Hematopoietic multipotent progenitor cell treated with erythropoietin and hydrocortisone succinate and interleukin-3 and kit ligand, for 15 days (in vitro differentiated cells): Measurements from ENCODE around the gene RNF4.
"Not testable (repeated sequence)": the region's sequence is repeated elsewhere in the genome, so short reads cannot be mapped to it uniquely, and the experiment has no call there.

ENCODE experiments used
- DNase-seq: peaks from one replicate; pipeline ENCODE4 v3.0.0-alpha.2; 2015; ENCODE audit warnings: low spot score

Gene RNF4

GRCh38 chr4:2487632-2488031 lies 18.7 kb downstream of the RNF4 start:
- DNase-seq: no peak

GRCh38 chr4:2489081-2489805 lies 20.3 kb downstream of the RNF4 start:
- no peak for DNase-seq

GRCh38 chr4:2489841-2490552 lies 21.1 kb downstream of the RNF4 start:
- no peak for DNase-seq

GRCh38 chr4:2492970-2493369 lies 24.1 kb downstream of the RNF4 start:
- no peak for DNase-seq

GRCh38 chr4:2494992-2495391 lies 26.1 kb downstream of the RNF4 start:
- DNase-seq: no peak

GRCh38 chr4:2497324-2497723 lies 28.4 kb downstream of the RNF4 start:
- DNase-seq: no peak

- DNase-seq: no peak
These were observed 29.0 kb downstream of the RNF4 start for GRCh38 chr4:2497931-2498330.

GRCh38 chr4:2500547-2500946 lies 31.6 kb downstream of the RNF4 start:
- DNase-seq: no peak

- no peak for DNase-seq
These were observed 32.2 kb downstream of the RNF4 start for GRCh38 chr4:2501034-2501594.

GRCh38 chr4:2503809-2504208 lies 34.9 kb downstream of the RNF4 start:
- DNase-seq: no peak

- DNase-seq: no peak
These were observed 38.4 kb downstream of the RNF4 start for GRCh38 chr4:2507259-2507658.

GRCh38 chr4:2507855-2508254 lies 38.9 kb downstream of the RNF4 start:
- DNase-seq: no peak

GRCh38 chr4:2510351-2511259 lies 41.7 kb downstream of the RNF4 start:
- DNase-seq: no peak

GRCh38 chr4:2511645-2512131 lies 42.8 kb downstream of the RNF4 start:
- DNase-seq: no peak

- no peak for DNase-seq
These were observed 43.7 kb downstream of the RNF4 start for GRCh38 chr4:2512396-2513135.

GRCh38 chr4:2514193-2514592 lies 45.3 kb downstream of the RNF4 start:
- DNase-seq: not testable (repeated sequence)

GRCh38 chr4:2514944-2515343 lies 46.0 kb downstream of the RNF4 start:
- not testable (repeated sequence) for DNase-seq

GRCh38 chr4:2515830-2516550 lies 47.1 kb downstream of the RNF4 start:
- no peak for DNase-seq

GRCh38 chr4:2516635-2517034 lies 47.7 kb downstream of the RNF4 start:
- no peak for DNase-seq

- DNase-seq: no peak
These were observed 57.7 kb downstream of the RNF4 start for GRCh38 chr4:2526559-2526958.

GRCh38 chr4:2534904-2535375 lies 66.0 kb downstream of the RNF4 start:
- DNase-seq: no peak
